ENCODE measurements around the gene COL4A3.

- TF ChIP-seq BHLHE40 (IDR thresholded peaks at IDR 0.05; ENCODE audit: low read depth, low read length): no peak
- TF ChIP-seq EP300 (IDR thresholded peaks at IDR 0.05): no peak
- TF ChIP-seq CTCF (IDR thresholded peaks at IDR 0.05): no peak
- TF ChIP-seq POLR2AphosphoS2 (conservative IDR thresholded peaks at IDR 0.05; ENCODE audit: low read length): no peak
Observed at GRCh38 chr2:227320305-227321094, 156.1 kb downstream of the COL4A3 start.
